PC-3 (cell line): ENCODE data around the gene SOX6.

Experiments used
- CTCF ChIP-seq: fragments of 300-600 bp; sonication (generic); conservative IDR thresholded peaks from 2 replicates; pipeline ENCODE4 v1.5.1; 2017; ENCODE audit warnings: antibody characterized with exemption, low read depth, mild to moderate bottlenecking, low read length
- EZH2 ChIP-seq: fragments of 300-600 bp; sonication (generic); IDR thresholded peaks from one replicate; pipeline ENCODE4 v1.6.1; 2017; ENCODE audit warnings: antibody characterized with exemption, mild to moderate bottlenecking, low read length; ENCODE audit not compliant: unreplicated experiment
- EZH2phosphoT487 ChIP-seq: fragments of 300-600 bp; sonication (generic); IDR thresholded peaks from 2 replicates; pipeline ENCODE4 v1.6.1; 2018; ENCODE audit warnings: mild to moderate bottlenecking, antibody characterized with exemption, low read length, borderline replicate concordance

DNA sequence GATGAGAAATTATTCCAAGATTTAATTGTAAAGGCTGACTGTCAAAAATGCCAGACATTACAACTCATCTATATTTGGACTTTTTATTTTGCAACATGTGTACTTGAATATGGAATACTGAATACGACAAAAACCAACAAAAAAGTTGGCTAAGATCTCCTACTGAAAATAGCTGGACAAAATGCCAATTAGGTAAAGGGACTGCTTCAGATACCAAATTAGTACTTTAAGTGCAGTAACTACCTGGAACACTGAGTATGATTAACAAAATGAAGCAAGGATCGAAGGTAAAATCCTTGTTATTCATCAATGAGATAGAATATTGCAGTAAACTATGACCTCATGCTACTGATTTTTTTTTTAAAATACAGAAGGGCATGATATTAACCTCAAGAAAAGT lies 173.8 kb downstream of the SOX6 start:
- TF ChIP-seq CTCF, result no peak
- no peak for TF ChIP-seq EZH2
- TF ChIP-seq EZH2phosphoT487, result no peak
